GM18867 (cell line): Measurements from ENCODE around the gene CTRB2.
"Not testable (repeated sequence)": the region's sequence is repeated elsewhere in the genome, so short reads cannot be mapped to it uniquely, and the experiment has no call there.

Experiments used
- ATAC-seq: cut with Tn5 transposase; IDR thresholded peaks from one replicate; pipeline ENCODE4 v1.9.1; 2021; ENCODE audit warnings: mild to moderate bottlenecking, moderate library complexity; ENCODE audit not compliant: unreplicated experiment

Gene CTRB2

DNA sequence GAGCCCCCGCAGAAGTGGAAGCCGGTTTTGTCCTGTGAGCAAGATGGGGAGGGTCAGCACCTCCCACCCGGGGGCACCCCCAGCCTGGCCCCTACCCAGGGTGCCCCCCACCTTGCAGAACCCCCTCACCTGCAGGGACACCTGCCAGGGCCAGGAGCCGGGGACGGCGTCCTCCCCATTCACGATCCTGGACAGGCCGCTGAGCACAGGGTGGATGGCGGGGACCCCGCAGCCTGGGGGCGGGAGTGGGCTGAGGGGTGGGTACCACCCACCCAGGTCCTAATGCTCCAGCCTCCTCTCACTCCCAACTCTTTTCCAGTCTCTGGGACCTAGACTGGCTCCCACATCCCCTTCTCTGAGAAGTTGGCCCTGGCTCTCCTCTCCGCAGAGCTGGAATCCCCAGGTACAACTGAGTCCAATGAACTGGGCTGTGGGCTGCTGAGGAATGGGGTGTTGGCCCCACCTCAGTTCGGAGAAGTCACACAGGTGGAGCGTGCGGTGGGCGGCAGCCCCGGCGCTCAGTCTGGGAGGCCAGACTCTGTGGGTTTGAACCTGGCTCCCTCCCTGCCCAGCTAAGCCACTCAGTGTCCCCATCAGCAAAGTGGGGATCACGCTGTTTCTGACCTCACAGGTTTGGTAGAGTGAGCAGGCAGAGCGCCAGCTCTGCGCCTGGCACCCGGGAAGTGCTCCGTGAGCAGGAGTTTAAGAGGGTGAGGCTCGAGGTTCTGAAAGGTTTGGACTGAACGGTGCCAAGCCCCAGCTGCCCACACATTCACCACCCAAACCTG, 806 bp downstream of the CTRB2 start:
- ATAC-seq = not testable (repeated sequence)

DNA sequence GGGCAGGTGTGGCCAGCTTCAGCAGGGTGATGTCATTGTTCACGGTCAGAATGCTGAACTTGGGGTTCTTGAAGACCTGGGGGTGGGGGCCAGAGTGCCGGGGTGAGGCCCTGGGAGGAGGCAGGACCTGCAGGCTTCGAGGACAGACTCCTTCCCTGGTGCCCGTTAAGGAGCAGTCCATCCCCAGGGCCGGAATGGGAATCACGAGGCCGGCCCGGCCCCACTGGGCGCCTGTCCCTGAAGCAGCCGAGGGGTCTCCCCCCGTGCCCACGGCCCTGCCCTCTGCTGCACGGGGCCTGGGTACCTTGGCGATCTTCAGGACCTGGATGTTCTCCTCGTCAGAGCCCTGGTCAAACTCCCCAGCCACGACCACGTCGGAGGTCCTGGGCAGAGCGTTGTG, 1.5 kb downstream of the CTRB2 start:
- ATAC-seq = not testable (repeated sequence)

- not testable (repeated sequence) for ATAC-seq
Observed at GRCh38 chr16:75204905-75205304, 2.1 kb downstream of the CTRB2 start.

DNA sequence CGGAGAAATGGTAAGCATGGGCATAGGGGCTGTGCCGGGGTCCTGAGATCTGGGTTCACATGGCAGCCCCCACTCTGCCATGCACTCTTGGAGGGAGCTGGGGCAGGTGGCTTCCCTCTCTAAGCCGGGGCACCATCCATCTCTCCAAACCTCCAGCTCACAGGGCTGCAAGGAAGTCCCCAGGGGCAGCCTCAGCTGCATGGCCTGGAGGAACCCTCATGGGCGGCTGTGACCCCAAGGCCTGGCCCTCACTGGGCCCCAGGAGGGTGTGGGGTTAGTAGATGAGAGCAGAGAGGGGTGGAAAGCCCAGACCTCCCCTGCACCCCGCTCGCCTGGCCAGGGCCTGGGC, 2.6 kb downstream of the CTRB2 start:
- ATAC-seq = no peak

- no peak for ATAC-seq
Observed at GRCh38 chr16:75203667-75204409, 3.1 kb downstream of the CTRB2 start.

- ATAC-seq = no peak
Observed at GRCh38 chr16:75203096-75203495, 3.9 kb downstream of the CTRB2 start.

- ATAC-seq = no peak
Observed at GRCh38 chr16:75202069-75202590, 4.8 kb downstream of the CTRB2 start.

DNA sequence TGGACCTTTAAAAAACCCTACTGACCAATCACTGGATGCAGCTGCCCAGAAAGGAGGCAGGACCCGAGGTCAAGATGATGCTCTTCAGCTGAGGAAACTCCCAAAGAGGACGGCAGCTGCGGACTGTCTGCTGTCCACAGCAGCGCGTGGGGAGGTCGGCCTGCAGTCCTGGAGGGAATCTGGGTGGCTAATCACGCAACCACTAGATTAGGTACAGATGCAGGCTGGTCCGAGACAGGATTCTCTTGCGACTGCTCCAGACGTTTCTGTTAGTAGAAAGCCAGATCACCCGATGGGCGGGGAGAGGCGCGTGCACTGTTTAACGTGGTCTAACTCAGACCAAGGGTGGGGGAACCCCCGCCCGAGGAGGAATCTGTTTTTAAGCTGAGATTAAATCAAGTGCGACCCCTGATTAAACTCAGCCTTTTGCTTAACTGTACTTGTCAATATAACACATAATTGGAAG, 8.8 kb downstream of the CTRB2 start:
- ATAC-seq = no peak

- ATAC-seq = no peak
Observed at GRCh38 chr16:75197522-75198134, 9.3 kb downstream of the CTRB2 start.

- ATAC-seq = no peak
Observed at GRCh38 chr16:75196836-75197235, 10.1 kb downstream of the CTRB2 start.

DNA sequence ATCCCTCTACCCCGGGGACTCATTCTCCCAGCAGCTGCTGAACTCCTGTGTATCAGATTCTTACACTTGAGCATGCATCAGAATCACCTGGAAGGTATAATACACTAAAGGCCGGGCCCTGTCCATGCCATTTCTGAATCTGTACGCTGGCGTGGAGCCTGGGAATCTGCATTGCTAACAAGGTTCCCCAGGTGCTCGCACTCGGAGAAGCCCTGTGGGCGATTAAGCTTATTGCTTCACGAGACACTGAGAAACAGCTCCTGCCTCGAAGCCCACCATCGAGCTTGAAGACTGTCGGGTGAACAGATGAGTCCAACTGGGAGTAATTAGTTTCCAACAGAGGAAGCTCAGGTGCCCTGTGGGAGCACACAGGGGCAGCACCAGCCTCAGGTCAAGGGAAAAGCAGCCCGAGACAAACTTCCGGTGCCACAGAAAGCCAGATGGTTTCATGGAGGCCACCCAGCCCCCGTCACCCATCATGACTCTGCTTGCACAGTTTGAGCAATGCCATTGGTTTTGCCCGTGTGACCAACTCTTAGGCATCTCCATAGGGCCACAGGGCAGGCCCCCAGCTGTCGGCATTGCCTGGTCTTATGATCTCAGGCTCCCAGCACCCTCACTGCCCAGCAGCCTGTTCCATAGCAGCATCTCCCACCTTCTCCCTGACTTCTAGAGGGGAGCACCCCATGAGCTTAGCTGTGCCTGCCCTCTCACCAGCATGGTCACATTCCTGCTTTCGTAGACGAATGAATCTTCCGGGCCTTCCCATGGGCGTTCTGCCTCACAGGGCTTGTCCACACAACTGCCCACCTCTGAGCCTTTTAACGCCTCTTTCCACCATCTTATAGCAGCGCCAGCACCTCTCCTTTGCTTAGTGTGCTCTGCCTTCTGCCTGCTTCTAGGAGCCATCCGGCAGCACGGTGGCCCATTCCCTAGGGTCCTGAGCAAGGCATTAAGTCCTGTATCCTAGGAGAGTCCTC, 10.9 kb downstream of the CTRB2 start:
- no peak for ATAC-seq

DNA sequence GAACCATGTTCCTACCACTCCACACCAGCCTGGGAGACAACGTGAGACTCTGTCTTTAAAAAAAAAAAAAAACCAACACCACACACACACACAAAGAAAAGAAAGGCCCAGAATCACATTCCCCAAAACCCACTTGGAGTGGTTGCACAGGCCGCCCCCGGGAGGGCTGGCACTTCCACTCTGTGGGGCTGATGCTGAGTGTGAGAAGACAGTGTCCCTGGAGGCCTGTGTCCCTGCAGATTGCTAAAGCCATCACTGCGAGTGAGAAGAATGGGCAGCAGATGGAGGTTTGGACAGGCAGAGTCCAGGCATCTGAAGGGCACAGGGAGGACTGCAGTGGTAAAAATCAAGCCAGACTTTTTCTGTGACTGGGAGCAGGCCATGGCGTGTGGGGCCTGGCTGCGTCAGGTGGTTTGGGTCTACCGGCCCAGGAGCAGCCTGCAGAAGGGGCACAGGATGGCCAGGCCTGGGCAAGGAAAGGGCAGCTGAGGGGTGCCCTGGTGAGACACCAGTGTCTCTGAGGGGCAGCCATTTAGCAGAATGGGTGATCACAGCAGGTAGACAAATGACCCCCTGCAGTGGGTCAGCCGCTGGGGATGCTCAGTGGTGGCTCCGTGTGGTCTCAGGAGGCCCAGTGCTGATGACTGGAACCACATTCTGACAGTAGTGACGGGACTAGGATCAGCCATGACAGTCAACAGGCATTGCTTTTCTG, 13.1 kb downstream of the CTRB2 start:
- ATAC-seq = no peak

DNA sequence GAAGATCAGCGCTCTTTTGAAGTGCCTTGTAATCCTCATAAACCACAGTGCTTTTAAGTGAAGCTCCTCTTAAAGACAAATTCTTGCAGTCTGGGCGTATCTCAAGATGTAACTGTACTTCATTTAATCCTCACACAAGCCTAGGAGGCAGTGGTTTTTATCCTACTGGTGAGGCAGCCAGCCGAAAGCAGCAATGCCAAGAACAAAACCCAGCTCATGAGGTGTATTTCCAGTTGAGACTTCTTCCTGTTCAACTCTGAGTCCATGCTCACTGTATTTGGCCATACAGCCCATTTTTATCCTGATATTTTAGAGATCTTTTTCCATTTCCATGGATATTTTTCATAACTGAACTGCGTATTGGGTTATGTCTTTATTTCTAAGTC, 13.7 kb downstream of the CTRB2 start:
- ATAC-seq = no peak

DNA sequence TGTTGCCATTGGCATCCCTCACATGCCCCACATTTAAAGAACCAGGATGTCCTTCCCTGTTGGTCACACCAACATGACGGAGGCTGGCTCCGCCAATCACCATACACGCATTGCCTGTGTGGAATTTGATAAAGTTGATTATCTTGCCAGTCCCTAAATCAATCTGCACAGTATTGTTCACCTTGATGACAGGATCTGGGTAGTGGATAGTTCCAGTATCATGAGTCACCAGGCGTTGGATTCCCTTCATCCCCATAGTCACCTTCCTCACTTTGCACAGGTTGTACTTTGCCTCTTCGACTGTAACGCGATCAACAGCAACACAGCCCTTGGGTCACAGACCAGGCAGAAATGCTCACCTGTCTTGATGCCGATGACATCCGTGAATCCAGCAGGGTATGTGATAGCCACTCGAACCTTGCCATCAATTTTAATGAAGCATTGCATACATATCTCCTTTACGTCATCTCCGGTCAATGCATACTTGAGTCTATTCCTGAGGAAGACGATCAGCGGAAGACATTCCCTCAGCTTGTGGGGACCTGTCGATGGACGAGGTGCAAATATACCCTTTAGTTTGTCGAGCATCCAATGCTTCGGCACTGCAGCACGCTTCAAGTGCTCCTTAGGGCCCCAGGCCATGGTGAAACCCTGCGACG, 14.2 kb downstream of the CTRB2 start:
- no peak for ATAC-seq

- ATAC-seq = no peak
Observed at GRCh38 chr16:75189638-75190245, 17.2 kb downstream of the CTRB2 start.

GRCh38 chr16:75188832-75189477, 18.0 kb downstream of the CTRB2 start:
- no peak for ATAC-seq

- no peak for ATAC-seq
Observed at GRCh38 chr16:75181630-75182029, 25.3 kb downstream of the CTRB2 start.

DNA sequence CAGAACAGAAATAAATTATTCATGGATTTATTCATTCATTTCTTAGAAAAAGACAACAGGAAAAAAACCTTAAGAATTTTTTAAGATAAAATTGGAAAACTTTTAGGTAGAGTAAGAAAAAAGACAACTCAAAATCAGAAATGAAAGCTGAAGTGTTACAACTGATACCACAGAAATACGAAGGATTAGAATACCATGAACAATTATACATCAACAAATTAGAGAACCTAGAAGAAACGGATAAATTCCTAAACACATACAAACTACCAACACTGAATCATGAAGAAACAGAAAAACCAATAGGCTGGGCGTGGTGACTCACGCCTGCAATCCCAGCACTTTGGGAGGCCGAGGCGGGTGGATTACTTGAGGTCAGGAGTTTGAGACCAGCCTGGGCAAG, 27.8 kb downstream of the CTRB2 start:
- ATAC-seq = no peak
